Kidney epithelial cell (primary cell): ENCODE results near the gene B4GALNT3. TPM values are rescaled to one million over a fixed set of nuclear protein-coding genes. Genes with fewer than 3 reads are reported as not detected.

ENCODE experiments used
- DNase-seq: peaks from one replicate; pipeline ENCODE4 v3.0.0-alpha.2; 2010; ENCODE audit warnings: low read depth
- H3K27me3 ChIP-seq: 2 replicates; pipeline ENCODE4 v1.6.0; 2011; ENCODE audit warnings: low read length; ENCODE audit not compliant: control insufficient read depth, insufficient read depth
- H3K36me3 ChIP-seq: 2 replicates; pipeline ENCODE4 v1.5.1; 2011; ENCODE audit warnings: low read length; ENCODE audit not compliant: control insufficient read depth, insufficient read depth
- H3K4me3 ChIP-seq: 2 replicates; pipeline ENCODE4 v1.5.1; 2011; ENCODE audit warnings: low read depth, mild to moderate bottlenecking, control low read depth, low read length
- CTCF ChIP-seq: IDR thresholded peaks from 2 replicates; pipeline ENCODE4 v1.5.1; 2011; ENCODE audit warnings: mild to moderate bottlenecking, moderate library complexity, low read length, control low read depth, inconsistent platforms; ENCODE audit not compliant: insufficient read depth, poor library complexity, severe bottlenecking
- total RNA-seq: library from RNA; depleted of rRNA; stranded (reverse); fragments of >200 nt; gene quantifications from 2 replicates; pipeline ENCODE4 v1.2.3, GENCODE V29; 2015

The B4GALNT3 gene
- total RNA-seq, 1 donor from 2014 or later = 6.8 TPM

- no peak for DNase-seq
- no peaks in the 10 kb centered on the region for H3K36me3 ChIP-seq
- peaks cover 2% of the 10 kb centered on the region for H3K27me3 ChIP-seq
- no peak for TF ChIP-seq CTCF
- H3K4me3 ChIP-seq = no peak overlapping the region
Observed at GRCh38 chr12:549476-550082, 89.8 kb downstream of the B4GALNT3 start.

GRCh38 chr12:550473-551260 is 90.9 kb downstream of the B4GALNT3 start:
- DNase-seq = no peak
- no peaks in the 10 kb centered on the region for H3K27me3 ChIP-seq
- no peak for TF ChIP-seq CTCF
- H3K4me3 ChIP-seq = no peak overlapping the region
- H3K36me3 ChIP-seq = no peaks in the 10 kb centered on the region

- Histone ChIP-seq H3K4me3 (no peak overlapping the region), H3K36me3 (no peaks in the 10 kb centered on the region), H3K27me3 (no peaks in the 10 kb centered on the region)
- TF ChIP-seq CTCF = no peak
- DNase-seq = no peak
Observed at GRCh38 chr12:552466-552865, 92.7 kb downstream of the B4GALNT3 start.

- no peaks in the 10 kb centered on the region for H3K36me3 ChIP-seq
- TF ChIP-seq CTCF = no peak
- H3K27me3 ChIP-seq = no peaks in the 10 kb centered on the region
- H3K4me3 ChIP-seq = no peak overlapping the region
- no peak for DNase-seq
Observed at GRCh38 chr12:553216-554000, 93.7 kb downstream of the B4GALNT3 start.

- Histone ChIP-seq H3K4me3 (no peak overlapping the region), H3K36me3 (no peaks in the 10 kb centered on the region), H3K27me3 (no peaks in the 10 kb centered on the region)
- no peak for TF ChIP-seq CTCF
- no peak for DNase-seq
Observed at GRCh38 chr12:554001-554285, 94.2 kb downstream of the B4GALNT3 start.
